Ishikawa (cell line): ENCODE results near the gene HDGFL2.

Experiments used
- EGR1 ChIP-seq: IDR thresholded peaks from 2 replicates; pipeline ENCODE4 v1.6.1; 2012
- EP300 ChIP-seq: IDR thresholded peaks from 2 replicates; pipeline ENCODE4 v1.6.1; 2012; ENCODE audit warnings: borderline replicate concordance
- MAX ChIP-seq: IDR thresholded peaks from 2 replicates; pipeline ENCODE4 v1.6.1; 2012
- NFIC ChIP-seq: IDR thresholded peaks from 2 replicates; pipeline ENCODE4 v1.6.1; 2012
- RAD21 ChIP-seq: IDR thresholded peaks from 2 replicates; pipeline ENCODE4 v1.6.1; 2012; ENCODE audit warnings: low read depth
- TAF1 ChIP-seq: IDR thresholded peaks from 2 replicates; pipeline ENCODE4 v1.6.1; 2012; ENCODE audit warnings: low read depth, mild to moderate bottlenecking
- YY1 ChIP-seq: IDR thresholded peaks from 2 replicates; pipeline ENCODE4 v1.6.1; 2012; ENCODE audit warnings: low read depth
- ZBTB7A ChIP-seq: IDR thresholded peaks from 2 replicates; pipeline ENCODE4 v1.6.1; 2012; ENCODE audit warnings: low read depth

DNA sequence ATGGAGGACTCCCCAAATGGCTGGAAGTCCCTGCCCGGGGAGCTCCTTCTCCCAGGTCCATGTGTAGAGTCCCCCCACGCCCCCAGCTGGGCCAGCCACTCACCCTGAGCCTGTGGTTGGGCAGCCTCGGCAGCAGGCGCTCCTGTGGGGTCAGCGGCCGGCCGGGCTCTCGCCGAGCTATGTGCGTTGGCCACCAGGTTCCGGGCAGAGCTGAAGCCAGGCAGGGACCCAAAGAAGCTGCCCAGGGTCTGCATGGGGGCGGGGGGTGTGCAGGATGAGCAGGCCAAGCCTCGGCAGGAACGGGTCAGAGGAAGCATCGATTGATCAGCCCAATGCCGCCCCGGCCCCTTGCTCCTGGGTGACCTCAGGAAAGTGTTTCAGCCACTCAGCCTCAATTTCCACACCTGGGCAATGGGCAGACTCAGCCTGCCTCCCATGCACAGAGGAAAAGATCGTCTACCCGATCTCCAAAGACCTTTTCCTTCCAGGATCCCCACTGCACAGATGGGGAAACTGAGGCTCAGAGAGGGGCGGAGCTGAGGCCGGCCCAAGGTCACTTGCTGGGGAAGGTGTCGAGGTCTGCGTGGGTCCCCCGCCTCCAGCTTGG lies 45.5 kb downstream of the HDGFL2 start:
- no peak for TF ChIP-seq RAD21
- TF ChIP-seq EP300 = no peak
- TF ChIP-seq EGR1 = no peak
- TF ChIP-seq MAX = no peak
- no peak for TF ChIP-seq ZBTB7A
- TF ChIP-seq YY1 = no peak
- TF ChIP-seq NFIC = no peak
- no peak for TF ChIP-seq TAF1
